Glomerular endothelial cell (primary cell): Measurements from ENCODE around the gene MAP3K4. TPM values are rescaled to one million over a fixed set of nuclear protein-coding genes. Genes with fewer than 3 reads are reported as not detected.

Experiments used
- DNase-seq: peaks from one replicate; pipeline ENCODE4 v3.0.0-alpha.2; 2011; ENCODE audit warnings: low read depth, low spot score; ENCODE audit errors: extremely low read depth
- total RNA-seq: library from RNA; depleted of rRNA; stranded (reverse); fragments of >200 nt; gene quantifications from 2 replicates; pipeline ENCODE4 v1.2.3, GENCODE V29; 2015

MAP3K4 gene
- total RNA-seq, 1 donor from 2014 or later, result 17.0 TPM

DNA sequence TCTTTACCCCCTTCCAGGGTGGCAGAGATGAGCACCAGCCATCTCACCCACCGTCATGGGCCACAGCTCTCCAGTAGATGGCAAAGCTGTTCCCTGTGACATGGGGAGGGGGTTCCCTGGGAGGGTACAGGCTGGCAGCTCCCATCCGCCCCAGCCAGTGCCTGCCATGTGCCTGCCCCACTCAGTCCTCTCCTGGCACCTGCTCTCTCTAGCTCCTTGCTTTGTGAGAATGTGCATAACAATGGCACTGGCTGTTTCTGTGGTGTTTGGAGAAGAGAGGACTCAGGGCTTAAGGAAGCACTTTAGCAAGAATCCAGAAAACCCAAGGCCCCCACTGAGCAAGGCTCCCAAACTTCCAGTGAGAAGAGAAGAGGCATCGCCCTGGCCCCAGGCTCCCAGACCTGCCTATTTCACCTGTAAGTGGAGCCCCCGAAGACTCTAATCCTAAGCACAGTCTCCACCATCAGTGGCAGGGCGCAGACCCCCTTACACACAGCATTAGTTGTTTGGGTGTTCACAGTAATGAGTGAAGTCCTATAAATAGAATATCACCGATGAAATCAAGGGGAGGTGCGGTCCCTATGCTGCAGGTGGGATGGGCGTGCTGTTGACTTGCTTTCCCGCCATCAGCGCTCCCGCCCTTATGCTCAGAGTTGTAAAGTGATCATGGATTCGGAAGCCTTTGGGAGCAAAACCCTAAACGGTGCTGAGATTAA lies 172.1 kb downstream of the MAP3K4 start:
- no peak for DNase-seq

DNA sequence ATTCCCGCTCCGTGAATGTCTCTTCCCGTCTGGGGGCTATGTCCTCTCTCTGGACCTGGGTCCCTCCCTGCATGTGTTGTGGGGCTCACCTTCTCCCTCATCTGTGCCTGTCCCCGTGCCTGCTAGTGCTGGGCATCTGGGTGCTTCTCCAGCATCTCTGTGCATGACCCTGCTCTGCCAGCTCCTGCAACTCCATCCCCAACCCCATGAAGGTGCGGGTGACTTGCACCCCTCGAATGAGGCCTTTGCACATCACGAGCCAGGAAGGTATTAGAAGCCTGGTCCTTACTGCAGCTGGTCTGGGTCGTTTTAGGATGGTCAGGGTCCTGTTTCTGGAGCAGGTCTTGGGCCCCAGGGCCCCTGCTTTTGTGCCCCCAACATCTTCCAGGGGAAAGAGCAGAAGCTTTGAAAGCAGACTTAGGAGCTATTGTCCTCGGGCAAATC lies 172.6 kb downstream of the MAP3K4 start:
- no peak for DNase-seq

DNA sequence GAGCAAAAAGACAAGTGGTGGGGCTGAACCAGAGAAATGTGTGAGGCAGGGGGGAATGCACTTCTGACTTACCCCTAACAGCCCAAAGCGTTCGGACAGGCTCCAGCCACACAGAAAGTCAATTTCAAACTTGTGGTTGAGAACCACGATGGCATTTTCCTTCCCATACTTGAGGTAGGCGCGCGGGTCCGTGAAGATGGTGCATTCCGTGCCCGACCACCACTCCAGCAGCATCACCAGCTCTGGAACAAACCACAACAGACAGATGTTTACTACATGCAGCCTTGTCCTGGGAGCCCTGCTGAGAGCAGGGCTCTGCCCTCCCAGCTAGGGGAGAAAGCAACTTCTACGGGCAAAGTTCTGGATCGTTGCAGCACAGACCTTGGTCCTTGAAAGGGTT lies 174.6 kb downstream of the MAP3K4 start:
- no peak for DNase-seq

DNA sequence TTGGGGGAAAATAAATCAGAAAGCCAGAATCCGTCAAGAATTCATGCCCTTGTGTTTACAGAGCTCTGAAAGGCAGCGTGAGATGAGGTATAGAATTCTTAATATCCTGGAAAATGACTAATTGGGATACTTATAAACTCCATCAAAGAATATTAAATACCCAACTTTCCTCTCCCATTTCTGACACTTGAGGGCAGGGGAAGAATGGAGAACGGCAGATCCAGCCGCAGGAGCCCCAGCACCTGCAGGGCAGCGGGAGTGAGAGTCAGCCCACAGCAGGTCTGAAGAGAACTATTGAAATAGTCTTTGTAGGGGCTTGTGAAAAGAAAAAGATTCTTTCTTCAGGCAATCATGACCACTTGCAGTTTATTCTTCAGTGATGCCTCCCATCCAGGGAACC lies 175.1 kb downstream of the MAP3K4 start:
- DNase-seq, result no peak
